KMS-11 (cell line): ENCODE data around the gene CDH4.

Experiments used
- H2AFZ ChIP-seq: fragments of 200-600 bp; sonication (generic); 2 replicates; pipeline ENCODE4 v1.6.1; 2016; ENCODE audit warnings: antibody characterized with exemption, mixed run types, low read depth
- H3K27ac ChIP-seq: fragments of 200-600 bp; sonication (generic); 2 replicates; pipeline ENCODE4 v1.6.1; 2016; ENCODE audit warnings: mild to moderate bottlenecking, mixed run types
- H3K27me3 ChIP-seq: fragments of 200-600 bp; sonication (generic); 2 replicates; pipeline ENCODE4 v1.6.1; 2017; ENCODE audit warnings: mild to moderate bottlenecking, low read depth, mixed run types, moderate library complexity; ENCODE audit not compliant: insufficient read depth
- H3K36me3 ChIP-seq: fragments of 200-600 bp; sonication (generic); 2 replicates; pipeline ENCODE4 v1.6.1; 2017; ENCODE audit warnings: mild to moderate bottlenecking, mixed run types; ENCODE audit not compliant: insufficient read depth
- H3K4me1 ChIP-seq: fragments of 200-600 bp; sonication (generic); 2 replicates; pipeline ENCODE4 v1.6.1; 2016; ENCODE audit warnings: mild to moderate bottlenecking, low read depth, mixed run types; ENCODE audit not compliant: poor library complexity, severe bottlenecking
- H3K4me2 ChIP-seq: fragments of 200-600 bp; sonication (generic); 2 replicates; pipeline ENCODE4 v1.7.0; 2016; ENCODE audit warnings: mild to moderate bottlenecking, mixed run types
- H3K4me3 ChIP-seq: fragments of 200-600 bp; sonication (generic); IDR thresholded peaks from 2 replicates; pipeline ENCODE4 v1.6.1; 2017; ENCODE audit warnings: low read depth, low read length, mixed read lengths; ENCODE audit not compliant: insufficient read depth
- H3K79me2 ChIP-seq: fragments of 200-600 bp; sonication (generic); 2 replicates; pipeline ENCODE4 v1.6.1; 2016; ENCODE audit warnings: low read depth, mixed run types; ENCODE audit not compliant: insufficient read depth
- H3K9ac ChIP-seq: fragments of 200-600 bp; sonication (generic); 2 replicates; pipeline ENCODE4 v1.6.1; 2016; ENCODE audit warnings: mild to moderate bottlenecking, mixed run types
- H4K20me1 ChIP-seq: fragments of 200-600 bp; sonication (generic); 2 replicates; pipeline ENCODE4 v1.6.1; 2016; ENCODE audit warnings: mild to moderate bottlenecking, mixed run types; ENCODE audit not compliant: insufficient read depth
- TF ChIP-seq, protein P1 (sequence below): fragments of 200-600 bp; sonication (generic); conservative IDR thresholded peaks from 2 replicates; pipeline ENCODE4 v1.6.1; 2017; ENCODE audit warnings: low read depth, mild to moderate bottlenecking, antibody characterized with exemption, low read length, moderate library complexity, mixed read lengths

CDH4 gene

DNA sequence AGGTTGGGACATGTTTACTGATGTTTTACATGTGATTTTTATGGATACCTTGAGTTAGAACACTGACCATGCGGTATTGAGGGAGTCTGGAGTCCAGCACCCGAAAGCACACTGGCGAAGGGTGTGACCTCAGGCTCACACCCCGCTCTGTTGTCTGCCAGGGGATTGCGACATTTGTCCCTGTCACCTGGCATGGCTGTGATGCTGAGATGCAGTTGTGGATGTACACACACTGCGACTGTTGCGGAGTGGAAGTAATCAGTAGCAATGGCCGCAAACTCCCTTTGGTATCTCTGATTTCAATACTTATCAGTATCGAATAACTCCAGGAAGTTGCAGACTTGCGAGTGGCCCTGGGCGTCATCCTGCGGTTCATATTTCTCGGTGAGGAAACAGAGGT, 43.2 kb downstream of the CDH4 start:
- H3K4me1 ChIP-seq = no peaks in the 10 kb centered on the region
- H3K36me3 ChIP-seq = no peaks in the 10 kb centered on the region
- no peaks in the 10 kb centered on the region; the same call in 1 of the 2 replicates for H3K27me3 ChIP-seq
- no peak overlapping the region for H3K4me3 ChIP-seq
- no peaks in the 10 kb centered on the region for H4K20me1 ChIP-seq
- no peak overlapping the region for H3K27ac ChIP-seq
- H2AFZ ChIP-seq = no peak overlapping the region
- TF ChIP-seq, protein P1, sequence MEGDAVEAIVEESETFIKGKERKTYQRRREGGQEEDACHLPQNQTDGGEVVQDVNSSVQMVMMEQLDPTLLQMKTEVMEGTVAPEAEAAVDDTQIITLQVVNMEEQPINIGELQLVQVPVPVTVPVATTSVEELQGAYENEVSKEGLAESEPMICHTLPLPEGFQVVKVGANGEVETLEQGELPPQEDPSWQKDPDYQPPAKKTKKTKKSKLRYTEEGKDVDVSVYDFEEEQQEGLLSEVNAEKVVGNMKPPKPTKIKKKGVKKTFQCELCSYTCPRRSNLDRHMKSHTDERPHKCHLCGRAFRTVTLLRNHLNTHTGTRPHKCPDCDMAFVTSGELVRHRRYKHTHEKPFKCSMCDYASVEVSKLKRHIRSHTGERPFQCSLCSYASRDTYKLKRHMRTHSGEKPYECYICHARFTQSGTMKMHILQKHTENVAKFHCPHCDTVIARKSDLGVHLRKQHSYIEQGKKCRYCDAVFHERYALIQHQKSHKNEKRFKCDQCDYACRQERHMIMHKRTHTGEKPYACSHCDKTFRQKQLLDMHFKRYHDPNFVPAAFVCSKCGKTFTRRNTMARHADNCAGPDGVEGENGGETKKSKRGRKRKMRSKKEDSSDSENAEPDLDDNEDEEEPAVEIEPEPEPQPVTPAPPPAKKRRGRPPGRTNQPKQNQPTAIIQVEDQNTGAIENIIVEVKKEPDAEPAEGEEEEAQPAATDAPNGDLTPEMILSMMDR = no peak
- no peaks in the 10 kb centered on the region for H3K79me2 ChIP-seq
- H3K9ac ChIP-seq = no peak overlapping the region
- H3K4me2 ChIP-seq = no peak overlapping the region

DNA sequence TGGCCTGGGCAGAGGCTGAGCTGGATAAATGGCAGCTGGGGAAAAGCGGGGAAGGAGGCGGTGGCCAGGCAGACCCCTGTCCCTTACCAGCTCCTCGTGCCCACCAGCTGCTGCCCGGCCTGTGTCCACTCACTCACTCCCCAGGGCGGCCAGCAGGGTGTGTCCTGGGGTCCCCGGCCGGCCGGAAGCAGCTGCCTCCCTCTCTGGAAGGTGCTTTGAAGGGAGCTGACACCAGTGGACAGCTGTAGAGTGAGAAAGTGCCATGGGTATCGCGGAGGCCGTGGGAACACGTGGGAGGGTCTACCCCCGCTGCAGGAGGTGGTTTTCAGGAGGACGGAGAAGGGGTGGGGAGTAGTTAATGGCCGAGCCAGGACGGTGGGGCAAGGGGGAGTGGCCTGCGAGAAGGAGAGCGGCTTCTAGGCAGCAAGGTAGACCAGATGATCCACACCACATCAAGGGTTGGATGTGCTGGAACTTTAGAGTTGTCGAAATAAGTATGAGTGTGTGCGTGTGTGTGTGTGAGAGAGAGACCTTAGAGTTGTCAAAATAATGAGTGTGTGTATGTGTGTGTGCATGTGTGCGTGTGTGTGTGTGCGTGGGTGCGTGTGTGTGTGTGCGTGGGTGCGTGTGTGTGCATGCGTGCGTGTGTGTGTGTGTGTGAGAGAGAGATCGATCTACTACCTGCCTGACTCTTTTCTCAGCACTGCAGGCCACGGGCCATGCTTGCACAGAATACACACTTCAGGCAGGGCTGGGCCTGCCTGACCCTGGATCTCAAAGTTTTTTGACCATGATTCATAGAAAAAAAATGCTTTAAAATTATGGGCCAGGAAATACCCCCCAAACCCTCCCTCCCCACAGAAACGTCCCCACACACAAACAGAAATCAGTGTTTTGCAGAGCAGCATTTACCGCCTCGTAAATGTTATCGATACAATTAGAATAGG, 43.9 kb downstream of the CDH4 start:
- Histone ChIP-seq H3K4me1 (no peaks in the 10 kb centered on the region), H3K79me2 (no peaks in the 10 kb centered on the region), H3K4me3 (no peak overlapping the region), H3K27ac (no peak overlapping the region), H2AFZ (no peak overlapping the region), H3K4me2 (no peak overlapping the region), H3K36me3 (no peaks in the 10 kb centered on the region), H4K20me1 (no peaks in the 10 kb centered on the region), H3K27me3 (no peaks in the 10 kb centered on the region; the same call in 1 of the 2 replicates), H3K9ac (no peak overlapping the region)
- TF ChIP-seq, protein P1 = no peak

DNA sequence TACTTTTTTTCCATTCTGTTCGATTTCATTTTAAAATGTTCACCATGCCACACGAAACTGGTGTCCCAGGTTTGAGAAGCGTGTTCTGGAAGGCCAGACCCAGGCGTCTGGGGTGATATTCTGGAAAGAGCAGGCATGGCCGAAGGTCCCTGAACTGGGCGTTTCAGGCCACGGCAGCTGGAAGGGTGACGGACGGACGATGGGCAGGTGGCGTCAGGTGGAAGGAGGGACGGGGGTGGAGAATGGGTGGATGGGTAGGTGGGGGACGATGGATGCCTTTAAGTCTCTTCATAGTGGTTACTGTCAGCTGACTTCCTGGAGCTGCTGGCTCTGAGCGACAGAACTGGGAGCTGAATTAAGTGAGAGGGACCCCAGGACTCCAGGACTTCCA, 44.6 kb downstream of the CDH4 start:
- no peaks in the 10 kb centered on the region for H3K4me1 ChIP-seq
- H3K27ac ChIP-seq = no peak overlapping the region
- no peaks in the 10 kb centered on the region for H4K20me1 ChIP-seq
- no peak overlapping the region for H2AFZ ChIP-seq
- no peaks in the 10 kb centered on the region for H3K36me3 ChIP-seq
- no peaks in the 10 kb centered on the region for H3K79me2 ChIP-seq
- H3K27me3 ChIP-seq = no peaks in the 10 kb centered on the region; the same call in 1 of the 2 replicates
- TF ChIP-seq, protein P1 = no peak
- H3K4me2 ChIP-seq = no peak overlapping the region
- H3K4me3 ChIP-seq = no peak overlapping the region
- H3K9ac ChIP-seq = no peak overlapping the region

DNA sequence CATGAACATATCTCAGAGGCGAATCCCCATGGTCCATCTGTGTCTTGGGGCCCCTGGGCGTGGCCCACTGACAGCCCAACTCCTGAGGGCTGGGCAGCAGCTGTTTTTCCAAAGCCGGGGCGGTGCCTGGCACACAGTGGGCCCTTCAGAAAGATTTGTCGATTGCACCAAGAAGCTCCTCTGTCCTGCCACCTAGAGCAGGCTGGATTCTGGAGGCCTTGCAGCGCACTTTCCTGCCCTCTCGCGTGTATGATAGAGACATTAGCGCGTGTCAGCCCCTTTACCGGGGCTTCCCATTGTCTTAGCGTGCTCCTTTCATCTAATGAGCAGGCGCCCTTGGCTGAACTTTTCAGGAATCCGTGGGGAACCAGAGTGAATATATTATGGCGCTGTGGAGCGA, 45.4 kb downstream of the CDH4 start:
- no peaks in the 10 kb centered on the region for H3K36me3 ChIP-seq
- H3K27ac ChIP-seq = no peak overlapping the region
- H3K79me2 ChIP-seq = no peaks in the 10 kb centered on the region
- H3K27me3 ChIP-seq = no peaks in the 10 kb centered on the region; the same call in 1 of the 2 replicates
- H3K4me2 ChIP-seq = no peak overlapping the region
- no peak overlapping the region for H2AFZ ChIP-seq
- no peak overlapping the region for H3K9ac ChIP-seq
- no peaks in the 10 kb centered on the region for H4K20me1 ChIP-seq
- TF ChIP-seq, protein P1 = no peak
- no peak overlapping the region for H3K4me3 ChIP-seq
- no peaks in the 10 kb centered on the region for H3K4me1 ChIP-seq
